A549 (cell line): ENCODE data around the gene C11orf21. TPM values are rescaled to one million over a fixed set of nuclear protein-coding genes. Genes with fewer than 3 reads are reported as not detected.

ENCODE experiments used
- ATAC-seq, 2 experiments: fragments of 200-7000 bp in 1 of 2; fragments of >200 bp in 1 of 2; cut with Nextera tagmentation in 1 of 2; cut with Tn5 transposase in 1 of 2; 3 replicates each; pipeline versions ENCODE4 v1.8.0 to v1.9.1; 2018 to 2020; ENCODE audit warnings: mild to moderate bottlenecking in 1 of 2, moderate library complexity in 1 of 2
- CTCF ChIA-PET: fragments of 300-600 bp; sonication (Branson Sonifier 250); formaldehyde crosslinking; extraction: SDS; loops from one replicate; lab custom pipeline; 2021; ENCODE audit warnings: antibody characterized with exemption, inconsistent platforms; lab: Yijun Ruan, JAX
- POLR2A ChIA-PET: fragments of 350-600 bp; formaldehyde crosslinking; extraction: SDS; loops from one replicate; lab custom pipeline; 2021; ENCODE audit warnings: antibody characterized with exemption, inconsistent platforms; lab: Yijun Ruan, JAX
- DNase-seq, 2 experiments: peaks; one replicate each; pipeline versions ENCODE4 v3.0.0 to v3.0.0-alpha.2; 2011 to 2016; ENCODE audit warnings: low read depth in 1 of 2, low spot score in 1 of 2
- FAIRE-seq: peaks from 2 replicates; lab custom pipeline; 2011; peaks lifted over from hg19 to GRCh38; lab: Jason Lieb, UNC
- H3K27ac ChIP-seq, 2 experiments: fragments of >200 bp; sonication (Bioruptor Twin); formaldehyde crosslinking; 3 replicates each; pipeline ENCODE4 v1.5.1; 2016 to 2017
- H3K4me1 ChIP-seq: fragments of >200 bp; sonication (Bioruptor Twin); formaldehyde crosslinking; 3 replicates; pipeline ENCODE4 v1.6.1; 2016
- H3K4me2 ChIP-seq: fragments of >200 bp; sonication (Bioruptor Twin); formaldehyde crosslinking; 3 replicates; pipeline ENCODE4 v1.6.1; 2016
- H3K4me3 ChIP-seq: fragments of >200 bp; sonication (Bioruptor Twin); formaldehyde crosslinking; 3 replicates; pipeline ENCODE4 v1.5.1; 2016
- H3K9me3 ChIP-seq: fragments of >200 bp; sonication (Bioruptor Twin); formaldehyde crosslinking; 3 replicates; pipeline ENCODE4 v1.6.1; 2016
- BHLHE40 ChIP-seq: IDR thresholded peaks from 2 replicates; pipeline ENCODE4 v1.6.1; 2012; ENCODE audit warnings: low read depth, low read length, inconsistent platforms
- CBX2 ChIP-seq: fragments of 200-600 bp; sonication (generic); IDR thresholded peaks from 2 replicates; pipeline ENCODE4 v1.6.1; 2016; ENCODE audit warnings: low read depth, mild to moderate bottlenecking, borderline replicate concordance
- CEBPB ChIP-seq, 2 experiments: fragments of >200 bp in 1 of 2; sonication (Bioruptor Twin) in 1 of 2; formaldehyde crosslinking in 1 of 2; IDR thresholded peaks; 2 replicates each; pipeline ENCODE4 v1.6.1; 2012 to 2016
- CHD2 ChIP-seq: fragments of 150-350 bp; IDR thresholded peaks from 2 replicates; pipeline ENCODE4 v1.6.1; 2014; ENCODE audit warnings: low read length; ENCODE audit not compliant: partially characterized antibody
- EHMT2 ChIP-seq: fragments of 200-600 bp; sonication (generic); IDR thresholded peaks from 2 replicates; pipeline ENCODE4 v1.6.1; 2016; ENCODE audit warnings: antibody characterized with exemption, low read depth, mild to moderate bottlenecking, moderate library complexity
- EP300 ChIP-seq, 2 experiments: fragments of >200 bp; sonication (Bioruptor Twin); formaldehyde crosslinking; IDR thresholded peaks; 2 replicates in 1 of 2; 3 replicates in 1 of 2; pipeline ENCODE4 v1.6.1; 2016 to 2017
- FOXS1 ChIP-seq: fragments of 250-450 bp; sonication (Bioruptor Pico); IDR thresholded peaks from 2 replicates; pipeline ENCODE4 v1.5.0; 2020; ENCODE audit warnings: mild to moderate bottlenecking, moderate library complexity
- GATA3 ChIP-seq: IDR thresholded peaks from 2 replicates; pipeline ENCODE4 v1.6.1; 2012; ENCODE audit warnings: borderline replicate concordance
- HDAC2 ChIP-seq: fragments of 200-600 bp; sonication (generic); IDR thresholded peaks from 2 replicates; pipeline ENCODE4 v1.6.1; 2016
- JUN ChIP-seq, 2 experiments: fragments of >200 bp; sonication (Bioruptor Twin); formaldehyde crosslinking; IDR thresholded peaks; 2 replicates in 1 of 2; 3 replicates in 1 of 2; pipeline ENCODE4 v1.6.1; 2016 to 2017
- KDM5A ChIP-seq: fragments of 200-600 bp; sonication (generic); IDR thresholded peaks from 2 replicates; pipeline ENCODE4 v1.6.1; 2016; ENCODE audit warnings: antibody characterized with exemption, mild to moderate bottlenecking
- MAZ ChIP-seq: fragments of 150-350 bp; IDR thresholded peaks from 2 replicates; pipeline ENCODE4 v1.6.1; 2014; ENCODE audit warnings: antibody characterized with exemption, low read depth, low read length, borderline replicate concordance
- NFE2L2 ChIP-seq: fragments of 150-350 bp; conservative IDR thresholded peaks from 2 replicates; pipeline ENCODE4 v1.6.1; 2014; ENCODE audit warnings: low read length
- NPAS2 ChIP-seq: fragments of 250-450 bp; sonication (Bioruptor Pico); IDR thresholded peaks from 2 replicates; pipeline ENCODE4 v1.8.0; 2022; ENCODE audit warnings: mild to moderate bottlenecking, moderate library complexity, borderline replicate concordance
- POLR2AphosphoS2 ChIP-seq: conservative IDR thresholded peaks from 2 replicates; pipeline ENCODE4 v1.6.1; 2012; ENCODE audit warnings: low read length, improper control_type of control experiment, inconsistent platforms
- RAD21 ChIP-seq, 2 experiments: fragments of >200 bp in 1 of 2; sonication (Bioruptor Twin) in 1 of 2; formaldehyde crosslinking in 1 of 2; IDR thresholded peaks in 1 of 2; conservative IDR thresholded peaks in 1 of 2; 2 replicates in 1 of 2; 3 replicates in 1 of 2; pipeline ENCODE4 v1.6.1; 2012 to 2018; ENCODE audit warnings: inconsistent platforms in 1 of 2
- RARB ChIP-seq: fragments of 250-450 bp; sonication (Bioruptor Pico); IDR thresholded peaks from 2 replicates; pipeline ENCODE4 v1.8.0; 2021; ENCODE audit warnings: mild to moderate bottlenecking, moderate library complexity
- RCOR1 ChIP-seq: fragments of 150-350 bp; IDR thresholded peaks from 2 replicates; pipeline ENCODE4 v1.6.1; 2014; ENCODE audit warnings: antibody characterized with exemption, low read length, low read depth
- RNF2 ChIP-seq: fragments of 200-600 bp; sonication (generic); IDR thresholded peaks from 2 replicates; pipeline ENCODE4 v1.6.1; 2016; ENCODE audit warnings: low read depth, mild to moderate bottlenecking, antibody characterized with exemption, moderate library complexity, borderline replicate concordance
- SMC3 ChIP-seq: fragments of >200 bp; sonication (Bioruptor Twin); formaldehyde crosslinking; IDR thresholded peaks from 3 replicates; pipeline ENCODE4 v1.6.1; 2018; ENCODE audit warnings: inconsistent platforms
- SREBF2 ChIP-seq: fragments of 450-650 bp; IDR thresholded peaks from 2 replicates; pipeline ENCODE4 v1.6.1; 2014; ENCODE audit warnings: mild to moderate bottlenecking, moderate library complexity
- ZC3H11A ChIP-seq: fragments of 450-650 bp; IDR thresholded peaks from 2 replicates; pipeline ENCODE4 v1.6.1; 2014; ENCODE audit warnings: antibody characterized with exemption, mild to moderate bottlenecking
- ZSCAN20 ChIP-seq: fragments of 250-450 bp; sonication (Bioruptor Pico); IDR thresholded peaks from 2 replicates; pipeline ENCODE4 v1.8.0; 2022; ENCODE audit warnings: mild to moderate bottlenecking, moderate library complexity
- WGBS: methylation state at CpG from one replicate; pipeline ENCODE4 v1.1.6; 2017; ENCODE audit errors: missing lambda C conversion rate; 5-methylcytosine and 5-hydroxymethylcytosine counted together
- polyA plus RNA-seq, 4 experiments: library from polyadenylated mRNA; depleted of rRNA in 3 of 4; stranded (reverse); fragments of >200 nt; fragmentation: RNase III in 1 of 4; extraction: RNeasy Plus Mini Kit Qiagen cat#74134 plus additional on column Dnase treatment in 1 of 4; gene quantifications; 2 replicates in 3 of 4; 3 replicates in 1 of 4; pipeline ENCODE4 v1.2.3, GENCODE V29; 2011 to 2017
- TF ChIP-seq, protein P1 (sequence below): fragments of 450-650 bp; IDR thresholded peaks from 2 replicates; pipeline ENCODE4 v1.6.1; 2014; ENCODE audit warnings: antibody characterized with exemption
- TF ChIP-seq, protein P2 (sequence below): IDR thresholded peaks from 2 replicates; pipeline ENCODE4 v1.6.1; 2012
- TF ChIP-seq, protein P3 (sequence below): IDR thresholded peaks from 2 replicates; pipeline ENCODE4 v1.6.1; 2012

Gene C11orf21
- polyA plus RNA-seq, 2 of the 4 experiments (the other 2 are of a cell fraction) = not detected

DNA sequence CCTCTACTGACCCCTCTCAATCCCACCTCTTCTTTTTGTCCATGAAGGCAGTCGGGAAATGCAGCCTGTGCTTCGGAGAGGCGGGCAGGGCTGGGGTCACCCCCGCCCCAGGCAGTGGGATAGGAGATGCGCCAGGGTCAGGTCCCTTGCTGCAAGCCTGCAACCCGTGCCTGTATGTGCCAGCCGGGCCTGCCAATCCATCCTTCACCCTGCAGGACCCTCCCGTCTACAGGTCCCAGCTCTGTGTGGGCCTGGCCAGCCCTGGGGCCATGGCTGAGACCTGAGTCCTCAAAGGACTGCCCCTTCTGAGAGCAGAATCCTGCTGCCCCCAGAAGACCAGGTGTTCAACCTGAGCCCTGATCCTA lies 42.3 kb downstream of the C11orf21 start:
- H3K9me3 ChIP-seq = peaks cover 6% of the 10 kb centered on the region; the same call in 1 of the 3 replicates
- CTCF ChIA-PET = no interaction called here
- TF ChIP-seq CBX2 = no peak
- TF ChIP-seq, protein P1, sequence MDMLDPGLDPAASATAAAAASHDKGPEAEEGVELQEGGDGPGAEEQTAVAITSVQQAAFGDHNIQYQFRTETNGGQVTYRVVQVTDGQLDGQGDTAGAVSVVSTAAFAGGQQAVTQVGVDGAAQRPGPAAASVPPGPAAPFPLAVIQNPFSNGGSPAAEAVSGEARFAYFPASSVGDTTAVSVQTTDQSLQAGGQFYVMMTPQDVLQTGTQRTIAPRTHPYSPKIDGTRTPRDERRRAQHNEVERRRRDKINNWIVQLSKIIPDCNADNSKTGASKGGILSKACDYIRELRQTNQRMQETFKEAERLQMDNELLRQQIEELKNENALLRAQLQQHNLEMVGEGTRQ = no peak
- TF ChIP-seq EP300 (IDR thresholded peaks at IDR 0.05) = no peak
- TF ChIP-seq, protein P2, sequence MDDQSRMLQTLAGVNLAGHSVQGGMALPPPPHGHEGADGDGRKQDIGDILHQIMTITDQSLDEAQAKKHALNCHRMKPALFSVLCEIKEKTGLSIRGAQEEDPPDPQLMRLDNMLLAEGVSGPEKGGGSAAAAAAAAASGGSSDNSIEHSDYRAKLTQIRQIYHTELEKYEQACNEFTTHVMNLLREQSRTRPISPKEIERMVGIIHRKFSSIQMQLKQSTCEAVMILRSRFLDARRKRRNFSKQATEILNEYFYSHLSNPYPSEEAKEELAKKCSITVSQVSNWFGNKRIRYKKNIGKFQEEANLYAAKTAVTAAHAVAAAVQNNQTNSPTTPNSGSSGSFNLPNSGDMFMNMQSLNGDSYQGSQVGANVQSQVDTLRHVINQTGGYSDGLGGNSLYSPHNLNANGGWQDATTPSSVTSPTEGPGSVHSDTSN = no peak
- no peak for TF ChIP-seq ZSCAN20 (CRISPR knock-in tag)
- TF ChIP-seq RARB (CRISPR knock-in tag) = no peak
- no peak for TF ChIP-seq SREBF2
- no peak for TF ChIP-seq NFE2L2
- TF ChIP-seq KDM5A = no peak
- no peak for TF ChIP-seq MAZ
- TF ChIP-seq CEBPB (IDR thresholded peaks at IDR 0.05) = no peak
- no peak for TF ChIP-seq NPAS2
- TF ChIP-seq ZC3H11A = no peak
- TF ChIP-seq RCOR1 = no peak
- TF ChIP-seq JUN (IDR thresholded peaks at IDR 0.05) = no peak
- no peak for TF ChIP-seq GATA3
- POLR2A ChIA-PET = no interaction called here
- H3K4me2 ChIP-seq = no peak overlapping the region
- no peak overlapping the region for H3K4me3 ChIP-seq
- 26% methylated on average over 3 of the region's 8 CpGs for WGBS
- no peak for FAIRE-seq
- H3K4me1 ChIP-seq = no peaks in the 10 kb centered on the region
- 0 out of 6 replicates have a peak, but pooled peaks of 1 of the 2 experiments have one; percentile 17 for ATAC-seq
- H3K27ac ChIP-seq = no peak overlapping the region
- no peak for DNase-seq

- 53% methylated on average over 23 of the region's 29 CpGs for WGBS
- TF ChIP-seq RNF2 (no peak), FOXS1 (CRISPR knock-in tag) (no peak), SREBF2 (no peak), EHMT2 (no peak)
- CTCF ChIA-PET = no interaction called here
- Histone ChIP-seq H3K27ac (no peak overlapping the region), H3K4me3 (no peak overlapping the region), H3K9me3 (peaks cover 6% of the 10 kb centered on the region; the same call in 1 of the 3 replicates), H3K4me2 (no peak overlapping the region), H3K4me1 (no peaks in the 10 kb centered on the region)
- POLR2A ChIA-PET = no interaction called here
- ATAC-seq (0 out of 6 replicates have a peak, but pooled peaks have one; percentile 13 to 15), DNase-seq (no peak), FAIRE-seq (no peak)
Observed at GRCh38 chr11:2258501-2259465, 42.9 kb downstream of the C11orf21 start.

DNA sequence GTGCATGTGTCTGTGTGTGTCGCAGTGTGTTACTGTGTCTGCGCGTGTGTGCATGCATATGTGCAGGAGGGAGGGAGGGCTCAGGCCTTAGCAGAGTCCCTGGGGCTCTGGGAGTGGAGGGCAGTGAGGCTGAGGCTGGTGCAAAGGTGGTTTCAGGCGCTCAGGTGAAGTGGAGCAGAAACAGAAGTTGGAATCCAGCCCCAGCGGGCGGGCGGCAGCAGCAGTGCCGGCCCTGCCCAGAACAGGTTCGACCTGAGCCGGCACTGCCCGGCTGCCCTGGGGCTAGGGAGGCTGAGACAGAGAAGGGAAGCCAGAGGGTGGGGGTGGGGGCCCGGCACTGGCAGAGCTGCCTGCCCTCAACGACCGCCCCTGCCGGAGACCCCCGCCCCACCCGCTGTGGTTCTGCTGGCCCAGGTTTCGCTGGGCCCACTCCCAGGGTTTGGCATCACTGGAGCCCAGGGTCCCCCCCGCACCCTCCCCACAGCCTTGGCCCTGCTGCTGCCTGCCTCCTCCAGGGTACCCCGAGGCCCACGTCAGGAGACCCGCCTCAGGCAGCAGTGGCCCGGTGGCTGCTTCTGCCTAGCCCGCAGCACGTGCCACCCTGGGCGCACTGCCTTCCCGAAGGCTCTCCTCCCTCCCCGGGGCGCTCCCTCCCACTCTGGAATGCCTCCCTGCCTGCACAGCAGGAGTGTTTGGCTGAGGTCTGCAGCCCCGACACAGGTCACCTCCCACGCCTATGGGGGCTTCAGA lies 44.6 kb downstream of the C11orf21 start:
- Histone ChIP-seq H3K4me3 (no peak overlapping the region), H3K9me3 (peaks cover 6% of the 10 kb centered on the region; the same call in 1 of the 3 replicates), H3K4me2 (no peak overlapping the region)
- POLR2A ChIA-PET = no interaction called here
- no peak for DNase-seq
- CTCF ChIA-PET = no interaction called here
- 78% methylated on average over 25 of the region's 31 CpGs for WGBS
- FAIRE-seq = no peak
- TF ChIP-seq CHD2 = no peak
- TF ChIP-seq, protein P3, sequence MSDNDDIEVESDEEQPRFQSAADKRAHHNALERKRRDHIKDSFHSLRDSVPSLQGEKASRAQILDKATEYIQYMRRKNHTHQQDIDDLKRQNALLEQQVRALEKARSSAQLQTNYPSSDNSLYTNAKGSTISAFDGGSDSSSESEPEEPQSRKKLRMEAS = no peak
- no peak for TF ChIP-seq KDM5A
- no peak for TF ChIP-seq RAD21 (conservative IDR thresholded peaks at IDR 0.05 in 1 of 2, IDR thresholded peaks at IDR 0.05 in 1 of 2)
- TF ChIP-seq SMC3 = no peak
- no peak for TF ChIP-seq POLR2AphosphoS2
- no peak for TF ChIP-seq BHLHE40
- no peak for TF ChIP-seq HDAC2
- TF ChIP-seq SREBF2 = no peak
- TF ChIP-seq, all 56 proteins: peak for 0
- no peaks in the 10 kb centered on the region for H3K4me1 ChIP-seq
- H3K27ac ChIP-seq = no peak overlapping the region
- no peak for ATAC-seq
